Erythroblast (primary cell): Measurements from ENCODE around the gene KLC4.

Experiments used
- DNase-seq, 2 experiments: peaks; one replicate each; lab custom pipeline; 2025; lab: John Stamatoyannopoulos, UW
- GATA1 ChIP-seq: IDR thresholded peaks from 2 replicates; pipeline ENCODE4 v1.6.1; 2011; ENCODE audit warnings: low read depth, mild to moderate bottlenecking, control low read depth, low read length, moderate library complexity
- POLR2A ChIP-seq: IDR thresholded peaks from 2 replicates; pipeline ENCODE4 v1.6.1; 2011; ENCODE audit warnings: mild to moderate bottlenecking, low read length

KLC4 gene

DNA sequence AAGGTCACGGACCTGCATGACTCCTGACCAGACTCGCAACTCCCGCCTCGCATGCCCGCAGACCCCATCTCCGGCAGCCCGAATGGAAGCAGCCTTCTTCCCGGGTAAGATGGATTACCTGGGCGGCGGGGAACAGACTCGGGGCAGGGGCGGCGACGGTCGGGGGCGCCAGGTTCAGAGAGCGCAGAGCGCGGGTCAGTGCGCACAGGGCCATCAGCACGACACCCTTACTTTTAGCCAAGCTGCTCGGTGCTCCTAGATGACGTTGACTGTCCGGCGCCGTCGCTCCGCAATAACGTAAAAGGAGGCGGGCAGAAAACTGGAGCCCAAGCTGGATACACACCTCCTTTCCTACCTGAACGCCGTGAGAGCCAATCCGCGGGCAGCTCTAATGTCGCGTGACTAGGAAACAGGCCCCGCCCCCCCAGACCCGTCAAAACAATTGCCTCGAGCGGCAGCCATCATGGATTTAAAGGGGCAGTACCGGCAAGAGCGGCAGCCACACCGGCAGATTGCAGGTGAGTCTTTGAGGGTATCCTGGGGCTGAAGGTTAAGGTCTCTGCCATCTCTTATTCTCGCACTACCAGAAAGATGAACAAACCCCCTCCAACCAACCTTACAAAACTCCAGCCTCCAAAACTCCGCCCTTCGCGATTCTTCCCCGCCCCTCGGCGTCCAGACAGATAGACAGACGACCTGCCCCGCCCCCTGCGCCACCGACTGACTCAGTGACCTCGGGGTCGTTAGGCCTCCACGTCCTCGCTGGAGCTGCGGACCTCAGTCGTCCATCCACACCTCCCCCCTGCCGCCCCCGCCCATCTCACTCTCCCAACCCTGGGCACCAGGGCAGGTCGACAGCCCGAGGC is at the start of gene KLC4, which contains the start of gene MRPL2:
TSS of gene KLC4 (plus strand) at position 464 of the 866 bp plus-strand sequence. CDS start 1,705 bp downstream, outside the sequence.
TSS of gene MRPL2 (minus strand) at position 267 of the 866 bp plus-strand sequence. CDS start at position 214, 53 bp downstream.
- peak; percentile 100 for DNase-seq
- TF ChIP-seq GATA1, result no peak
- peak; percentile 85 for TF ChIP-seq POLR2A

DNA sequence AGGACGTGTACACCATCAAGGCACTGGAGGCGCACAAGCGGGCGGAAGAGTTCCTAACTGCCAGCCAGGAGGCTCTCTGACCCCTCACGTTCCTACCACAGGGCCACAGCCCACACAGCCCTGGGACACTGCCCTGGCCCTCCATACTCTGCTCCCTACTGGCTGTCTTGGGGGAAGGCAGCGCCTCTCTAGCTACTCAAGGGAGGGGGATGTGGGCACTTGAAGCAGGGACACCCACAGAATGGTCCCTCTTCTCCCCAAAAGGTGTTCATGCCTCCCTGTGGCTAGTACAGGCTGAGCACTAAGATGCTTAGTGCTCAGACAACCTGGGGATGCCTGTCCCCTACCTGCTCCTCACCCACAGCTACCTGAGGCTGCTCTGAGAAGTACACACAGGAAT is 48.2 kb upstream of the KLC4 start:
- DNase-seq, result no peak
- no peak for TF ChIP-seq POLR2A
- no peak for TF ChIP-seq GATA1

DNA sequence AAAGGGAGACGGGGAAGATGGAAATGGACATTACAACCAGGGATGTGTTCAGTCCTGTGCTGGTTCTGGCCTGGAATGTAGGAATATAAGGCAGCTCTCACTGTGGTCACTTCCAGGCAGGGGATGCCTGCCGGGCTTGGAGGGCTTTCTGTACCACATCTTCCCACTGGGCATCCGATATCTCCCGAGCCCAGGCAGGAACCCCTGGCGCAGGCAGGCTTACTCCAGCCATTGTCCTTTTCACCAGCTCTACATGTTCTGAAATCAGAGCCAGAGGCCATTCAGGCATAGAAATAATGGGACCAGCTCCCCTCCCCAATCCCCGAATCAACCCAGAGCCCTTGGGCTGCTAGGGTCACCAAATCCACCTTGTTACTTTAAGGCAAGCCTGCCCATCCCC is 47.1 kb upstream of the KLC4 start:
- DNase-seq, result no peak
- TF ChIP-seq POLR2A (no peak), GATA1 (no peak)

- DNase-seq, result peak; percentile 88
- TF ChIP-seq POLR2A (no peak), GATA1 (no peak)
Measured at GRCh38 chr6:43013097-43013842, 46.2 kb upstream of the KLC4 start.

DNA sequence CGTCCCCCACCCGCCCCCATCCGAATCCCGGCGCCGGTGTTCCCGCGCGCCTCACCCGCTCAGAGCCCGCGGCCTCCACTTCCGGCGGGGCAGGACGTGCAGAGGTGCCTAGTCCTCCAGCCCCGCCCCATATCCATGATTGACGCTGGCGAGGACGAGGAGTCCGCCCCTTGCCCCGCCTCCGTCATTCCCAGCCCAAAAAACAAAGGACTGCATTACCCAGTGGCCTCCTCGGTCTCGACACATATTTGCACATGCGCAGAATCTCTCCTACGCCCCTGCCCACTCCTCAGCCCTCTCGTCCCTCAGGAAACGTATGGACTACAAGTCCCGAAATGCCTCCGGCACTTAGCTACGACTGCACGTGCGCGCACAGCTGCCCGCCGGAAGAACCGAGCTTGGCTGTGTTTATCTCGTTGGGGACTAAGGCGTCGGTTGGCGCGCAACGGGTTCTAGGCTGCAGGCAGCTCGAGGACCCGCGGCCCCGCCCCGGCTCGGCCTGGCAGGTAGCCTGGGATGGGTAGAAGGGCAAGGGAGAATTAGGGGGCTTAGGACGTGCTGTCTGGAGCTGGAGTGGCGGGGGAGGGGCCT is 45.5 kb upstream of the KLC4 start, which contains the start of the genes KLHDC3 and MEA1:
TSS of gene KLHDC3 (plus strand) at position 407 of the 591 bp plus-strand sequence. CDS start 2,944 bp downstream, outside the sequence.
TSS of gene MEA1 (minus strand) at position 104 of the 591 bp plus-strand sequence. CDS start 133 bp downstream, outside the sequence.
- DNase-seq, result peak; percentile 99 to 100
- peak; percentile 74 for TF ChIP-seq POLR2A
- TF ChIP-seq GATA1, result no peak

DNA sequence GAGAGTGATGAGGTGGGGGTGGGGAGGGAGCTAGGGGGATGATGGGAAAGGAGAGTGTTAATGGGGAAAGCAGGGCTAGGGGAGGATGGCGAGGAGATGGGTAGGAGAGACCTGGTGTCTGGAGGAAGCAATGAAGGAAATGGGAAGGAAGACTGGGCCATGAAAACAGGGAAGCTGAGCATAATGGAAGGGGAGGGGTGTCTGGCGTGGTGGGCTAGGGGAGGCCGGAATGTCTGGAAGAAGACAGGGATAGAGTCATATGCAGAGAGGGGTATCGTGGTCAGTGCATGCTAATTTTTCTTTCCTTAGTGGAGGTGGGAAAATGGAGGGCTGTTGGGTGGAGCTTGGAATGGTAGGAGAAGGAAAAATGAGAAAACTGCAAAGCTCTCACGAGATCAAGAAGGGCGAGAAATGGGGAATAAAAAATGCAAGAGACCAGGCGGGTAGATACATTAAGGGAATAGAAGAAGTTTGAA is 45.0 kb upstream of the KLC4 start:
- peak in 1 of 2 experiments; percentile 46 for DNase-seq
- no peak for TF ChIP-seq POLR2A
- TF ChIP-seq GATA1, result no peak

GRCh38 chr6:43016176-43016942 is 43.1 kb upstream of the KLC4 start:
- peak in 1 of 2 experiments; percentile 19 for DNase-seq
- no peak for TF ChIP-seq GATA1
- TF ChIP-seq POLR2A, result no peak

DNA sequence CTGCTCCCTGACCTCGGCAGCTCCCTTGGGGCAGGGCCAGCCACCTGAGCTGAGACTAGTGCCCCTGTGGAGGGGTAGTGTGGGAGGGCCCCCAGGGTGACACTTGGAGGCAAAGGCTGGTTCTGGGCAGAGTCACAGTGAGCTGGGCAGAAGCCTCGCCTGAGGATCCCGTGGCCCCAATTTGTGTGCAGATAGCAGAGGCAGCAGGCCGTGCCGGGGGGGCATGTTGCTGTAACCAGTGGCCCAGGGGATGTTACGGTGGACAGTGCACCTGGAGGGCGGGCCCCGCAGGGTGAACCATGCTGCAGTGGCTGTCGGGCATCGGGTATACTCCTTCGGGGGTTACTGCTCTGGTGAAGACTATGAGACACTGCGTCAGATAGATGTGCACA is 42.5 kb upstream of the KLC4 start:
- TF ChIP-seq POLR2A (no peak), GATA1 (no peak)
- no peak for DNase-seq

- no peak for DNase-seq
- TF ChIP-seq GATA1, result no peak
- no peak for TF ChIP-seq POLR2A
Measured at GRCh38 chr6:43019152-43019551, 40.3 kb upstream of the KLC4 start.

DNA sequence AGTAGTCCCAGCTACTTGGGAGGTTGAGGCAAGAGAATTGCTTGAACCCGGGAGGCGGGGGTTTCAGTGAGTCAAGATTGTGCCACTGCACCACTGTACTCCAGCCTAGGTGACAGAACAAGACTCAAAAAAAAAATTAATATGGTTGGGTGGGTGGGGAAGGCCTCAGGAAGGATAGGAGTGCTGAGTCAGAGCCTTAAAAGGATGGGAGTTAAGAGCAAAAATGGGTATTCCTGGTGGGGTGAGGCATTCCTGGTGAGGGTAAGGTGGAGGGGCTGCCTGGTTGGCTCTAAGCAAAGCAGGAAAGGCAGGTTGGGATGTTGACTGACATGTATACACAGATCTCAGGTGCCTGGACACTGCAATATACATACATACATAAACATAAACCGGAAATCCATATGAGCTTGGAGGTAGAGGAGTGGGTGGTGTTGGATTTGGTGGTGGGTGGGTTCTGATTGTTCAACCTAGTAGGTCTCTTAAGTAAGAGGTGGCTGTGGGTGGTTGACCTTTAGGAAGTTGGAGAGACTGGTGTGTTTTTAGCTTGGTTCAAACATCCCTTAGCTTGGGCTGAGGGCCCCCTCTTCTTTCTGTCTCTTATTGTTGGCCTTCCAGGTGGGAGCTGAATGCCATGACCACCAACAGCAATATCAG is 39.3 kb upstream of the KLC4 start:
- no peak for DNase-seq
- TF ChIP-seq GATA1 (no peak), POLR2A (no peak)

GRCh38 chr6:43020847-43021246 is 38.6 kb upstream of the KLC4 start:
- TF ChIP-seq POLR2A (no peak), GATA1 (no peak)
- DNase-seq, result no peak

DNA sequence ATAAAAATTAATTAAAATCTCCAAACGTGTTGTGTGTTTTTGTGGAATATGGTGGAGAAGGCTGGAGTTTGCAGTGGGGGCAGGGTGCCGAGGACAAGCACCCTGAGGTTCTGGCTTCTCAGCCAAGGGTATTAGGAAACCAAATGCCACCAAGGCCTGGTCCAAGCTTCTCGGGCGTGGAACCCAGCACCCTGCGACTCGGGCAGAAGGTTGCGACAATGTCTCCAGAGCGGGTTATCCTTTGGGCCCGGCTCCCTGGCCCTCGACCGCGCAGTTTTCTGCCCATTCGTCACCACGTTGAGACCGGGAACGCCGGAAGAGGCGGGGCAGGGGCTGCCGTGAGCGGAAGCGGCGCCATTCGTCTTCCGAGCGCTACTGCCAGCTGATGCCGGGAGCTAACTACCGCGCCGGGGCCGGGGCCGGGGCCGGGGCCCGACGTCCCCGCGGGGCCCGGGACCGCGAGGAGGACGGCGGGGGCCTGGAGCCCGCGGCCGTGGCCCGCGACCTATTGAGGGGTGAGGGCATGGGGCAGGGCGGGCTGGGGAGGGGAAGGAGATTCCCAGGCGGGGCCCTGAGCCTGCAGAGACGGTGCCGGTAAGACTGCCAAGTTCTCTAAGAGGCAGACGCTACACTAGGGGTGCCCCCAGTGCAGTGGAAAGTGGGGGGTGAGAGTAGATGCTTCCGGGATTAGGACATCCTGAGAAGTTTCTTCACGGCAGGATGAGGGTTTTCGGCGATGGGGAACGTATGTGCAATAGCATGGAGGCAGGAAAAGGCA is 38.0 kb upstream of the KLC4 start, which contains the start of gene RRP36:
TSS of gene RRP36 (plus strand) at position 354 of the 778 bp plus-strand sequence. CDS start at position 386, 32 bp downstream.
- TF ChIP-seq GATA1, result no peak
- TF ChIP-seq POLR2A, result peak; percentile 65
- peak; percentile 73 to 77 for DNase-seq

GRCh38 chr6:43024436-43024835 is 35.0 kb upstream of the KLC4 start:
- no peak for TF ChIP-seq POLR2A
- TF ChIP-seq GATA1, result no peak
- DNase-seq, result no peak
